ENCODE measurements around the gene FAM20C.

- TF ChIP-seq GATA2 (IDR thresholded peaks at IDR 0.05; ENCODE audit: low read depth, low read length) (no peak), GATA3 (IDR thresholded peaks at IDR 0.05; ENCODE audit: low read depth, low read length) (no peak)
These were observed 66.8 kb downstream of the FAM20C start for GRCh38 chr7:259191-259505.
